ENCODE measurements around the gene RMP24.

RMP24 gene

DNA sequence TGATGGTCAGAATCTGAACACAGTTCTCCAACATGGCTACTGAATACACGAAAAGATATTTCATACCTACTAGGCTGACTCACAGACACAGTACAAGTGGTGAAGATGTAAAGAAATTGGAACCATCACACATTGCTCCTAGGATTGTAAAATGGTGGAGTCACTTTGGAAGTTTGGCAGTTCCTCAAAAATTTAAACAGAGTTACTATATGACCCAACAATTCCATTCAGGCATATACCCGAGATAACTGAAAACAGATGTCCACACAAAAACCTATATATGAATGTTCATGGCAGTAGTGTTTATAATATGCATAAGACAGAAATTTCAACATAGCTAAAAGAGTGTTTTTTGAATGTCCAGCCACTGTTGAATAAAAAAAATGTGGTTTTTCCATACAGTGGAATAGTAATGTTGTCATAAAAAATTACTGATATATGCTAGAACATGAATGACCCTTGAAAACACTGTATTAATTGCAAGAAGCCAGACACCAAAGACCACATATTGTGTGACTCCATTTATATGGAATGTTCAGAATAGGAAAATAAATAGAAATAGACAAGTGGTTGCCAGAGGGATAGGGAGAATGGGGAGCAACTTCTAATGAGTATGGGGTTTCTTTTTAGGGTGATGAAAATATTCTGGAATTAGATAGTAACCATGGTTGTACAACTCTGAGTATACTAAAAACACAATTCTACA, 10.1 kb downstream of the RMP24 start:
- Histone ChIP-seq H2AK5ac (ENCODE audit: insufficient read length, low read length) (no peak overlapping the region), H3K4me1 (ENCODE audit: insufficient read depth, low read length) (no peaks in the 10 kb centered on the region)

More for the DNA sequence above, 10.1 kb downstream of the RMP24 start:
- H3K79me2 ChIP-seq (ENCODE audit: insufficient read depth, low read length), result no peaks in the 10 kb centered on the region
- no peaks in the 10 kb centered on the region for H3K4me1 Mint-ChIP-seq
- H2BK120ac ChIP-seq (ENCODE audit: low read depth, low read length, poor library complexity, severe bottlenecking), result no peak overlapping the region
- no peak overlapping the region for H3K27ac Mint-ChIP-seq
- TF ChIP-seq, protein P1, sequence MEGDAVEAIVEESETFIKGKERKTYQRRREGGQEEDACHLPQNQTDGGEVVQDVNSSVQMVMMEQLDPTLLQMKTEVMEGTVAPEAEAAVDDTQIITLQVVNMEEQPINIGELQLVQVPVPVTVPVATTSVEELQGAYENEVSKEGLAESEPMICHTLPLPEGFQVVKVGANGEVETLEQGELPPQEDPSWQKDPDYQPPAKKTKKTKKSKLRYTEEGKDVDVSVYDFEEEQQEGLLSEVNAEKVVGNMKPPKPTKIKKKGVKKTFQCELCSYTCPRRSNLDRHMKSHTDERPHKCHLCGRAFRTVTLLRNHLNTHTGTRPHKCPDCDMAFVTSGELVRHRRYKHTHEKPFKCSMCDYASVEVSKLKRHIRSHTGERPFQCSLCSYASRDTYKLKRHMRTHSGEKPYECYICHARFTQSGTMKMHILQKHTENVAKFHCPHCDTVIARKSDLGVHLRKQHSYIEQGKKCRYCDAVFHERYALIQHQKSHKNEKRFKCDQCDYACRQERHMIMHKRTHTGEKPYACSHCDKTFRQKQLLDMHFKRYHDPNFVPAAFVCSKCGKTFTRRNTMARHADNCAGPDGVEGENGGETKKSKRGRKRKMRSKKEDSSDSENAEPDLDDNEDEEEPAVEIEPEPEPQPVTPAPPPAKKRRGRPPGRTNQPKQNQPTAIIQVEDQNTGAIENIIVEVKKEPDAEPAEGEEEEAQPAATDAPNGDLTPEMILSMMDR (conservative IDR thresholded peaks at IDR 0.05), result no peak
- H4K8ac ChIP-seq (replicated peaks; ENCODE audit: insufficient read length, low read depth, low read length), result no peak overlapping the region
- H3K9me3 ChIP-seq (ENCODE audit: control insufficient read depth, low read depth, low read length), result no peaks in the 10 kb centered on the region
- H3K27me3 ChIP-seq (ENCODE audit: insufficient read depth, low read length), result no peaks in the 10 kb centered on the region
- H3T11ph ChIP-seq (ENCODE audit: low read length), result no peak overlapping the region
- H3K4me2 ChIP-seq (ENCODE audit: insufficient read depth, insufficient read length, low read length), result no peak overlapping the region
- H4K5ac ChIP-seq (ENCODE audit: insufficient read length, low read depth, low read length), result no peak overlapping the region
- DNase-seq, result no peak
- no peak overlapping the region for H3K27ac ChIP-seq (ENCODE audit: insufficient read length, low read depth, low read length)
- no peaks in the 10 kb centered on the region for H3K79me1 ChIP-seq (ENCODE audit: insufficient read depth, low read depth, low read length, poor library complexity, severe bottlenecking)
- H3K18ac ChIP-seq (ENCODE audit: insufficient read length, low read depth, low read length), result no peak overlapping the region
- no peak overlapping the region for H3K9ac ChIP-seq (ENCODE audit: extremely low read depth, insufficient read length, low read length)
- H3K27me3 Mint-ChIP-seq (ENCODE audit: low read depth), result no peaks in the 10 kb centered on the region
- no peaks in the 10 kb centered on the region for H4K20me1 ChIP-seq (ENCODE audit: control insufficient read depth, insufficient read depth, insufficient read length)
- no peak overlapping the region for H4K91ac ChIP-seq (ENCODE audit: insufficient read length, low read depth, low read length)
- H2AFZ ChIP-seq (ENCODE audit: low read length), result no peak overlapping the region
- H2BK12ac ChIP-seq (ENCODE audit: insufficient read length, low read depth, low read length), result no peak overlapping the region
- no peaks in the 10 kb centered on the region for H3K23me2 ChIP-seq (ENCODE audit: insufficient read length, low read depth, low read length, poor library complexity, severe bottlenecking)
- H2BK20ac ChIP-seq (ENCODE audit: low read depth, low read length, poor library complexity, severe bottlenecking), result no peak overlapping the region
- no peak overlapping the region for H3K4ac ChIP-seq (ENCODE audit: low read depth, low read length)
- H3K4me3 Mint-ChIP-seq, result no peak overlapping the region
- H3K56ac ChIP-seq (ENCODE audit: insufficient read length, low read depth, low read length), result no peak overlapping the region
- no CpG with 5 or more reads among the region's 2 CpGs for WGBS (ENCODE audit: extremely low coverage, insufficient read length, low lambda C conversion rate)
- peaks cover 25 to 54% (median 36%) of the 10 kb centered on the region in 3 experiments; a peak in 6 of 7 replicates for H3K36me3 Mint-ChIP-seq (ENCODE audit: insufficient read depth in 1 of 3, low read depth in 3 of 3)
- H3K14ac ChIP-seq (ENCODE audit: insufficient read depth, low read length), result no peak overlapping the region
- H3K23ac ChIP-seq (ENCODE audit: insufficient read length, low read depth, low read length), result no peak overlapping the region
- no peak overlapping the region for H2BK15ac ChIP-seq (ENCODE audit: low read depth, low read length)
- no peaks in the 10 kb centered on the region for H3K9me3 Mint-ChIP-seq
- H2BK5ac ChIP-seq (ENCODE audit: insufficient read length, low read length), result no peak overlapping the region

Measured in H9 (cell line).